Placental pericyte (primary cell): Measurements from ENCODE around the gene SLC39A7. TPM values are rescaled to one million over a fixed set of nuclear protein-coding genes. Genes with fewer than 3 reads are reported as not detected.
A peak's percentile ranks its signal among the peaks of the same experiment; 100 is the strongest.

ENCODE experiments used
- small RNA-seq: library from RNA; depleted of rRNA; stranded (forward); fragments of <200 nt; gene quantifications from one replicate; pipeline ENCODE3, GENCODE V24; 2012; ENCODE audit warnings: low replicate concordance
- total RNA-seq: library from RNA; depleted of rRNA; stranded (reverse); fragments of >200 nt; gene quantifications from 2 replicates; pipeline ENCODE4 v1.2.3, GENCODE V29; 2012

The SLC39A7 gene, protein sequence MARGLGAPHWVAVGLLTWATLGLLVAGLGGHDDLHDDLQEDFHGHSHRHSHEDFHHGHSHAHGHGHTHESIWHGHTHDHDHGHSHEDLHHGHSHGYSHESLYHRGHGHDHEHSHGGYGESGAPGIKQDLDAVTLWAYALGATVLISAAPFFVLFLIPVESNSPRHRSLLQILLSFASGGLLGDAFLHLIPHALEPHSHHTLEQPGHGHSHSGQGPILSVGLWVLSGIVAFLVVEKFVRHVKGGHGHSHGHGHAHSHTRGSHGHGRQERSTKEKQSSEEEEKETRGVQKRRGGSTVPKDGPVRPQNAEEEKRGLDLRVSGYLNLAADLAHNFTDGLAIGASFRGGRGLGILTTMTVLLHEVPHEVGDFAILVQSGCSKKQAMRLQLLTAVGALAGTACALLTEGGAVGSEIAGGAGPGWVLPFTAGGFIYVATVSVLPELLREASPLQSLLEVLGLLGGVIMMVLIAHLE
- 157 and 224 TPM in 2 replicates for total RNA-seq

DNA sequence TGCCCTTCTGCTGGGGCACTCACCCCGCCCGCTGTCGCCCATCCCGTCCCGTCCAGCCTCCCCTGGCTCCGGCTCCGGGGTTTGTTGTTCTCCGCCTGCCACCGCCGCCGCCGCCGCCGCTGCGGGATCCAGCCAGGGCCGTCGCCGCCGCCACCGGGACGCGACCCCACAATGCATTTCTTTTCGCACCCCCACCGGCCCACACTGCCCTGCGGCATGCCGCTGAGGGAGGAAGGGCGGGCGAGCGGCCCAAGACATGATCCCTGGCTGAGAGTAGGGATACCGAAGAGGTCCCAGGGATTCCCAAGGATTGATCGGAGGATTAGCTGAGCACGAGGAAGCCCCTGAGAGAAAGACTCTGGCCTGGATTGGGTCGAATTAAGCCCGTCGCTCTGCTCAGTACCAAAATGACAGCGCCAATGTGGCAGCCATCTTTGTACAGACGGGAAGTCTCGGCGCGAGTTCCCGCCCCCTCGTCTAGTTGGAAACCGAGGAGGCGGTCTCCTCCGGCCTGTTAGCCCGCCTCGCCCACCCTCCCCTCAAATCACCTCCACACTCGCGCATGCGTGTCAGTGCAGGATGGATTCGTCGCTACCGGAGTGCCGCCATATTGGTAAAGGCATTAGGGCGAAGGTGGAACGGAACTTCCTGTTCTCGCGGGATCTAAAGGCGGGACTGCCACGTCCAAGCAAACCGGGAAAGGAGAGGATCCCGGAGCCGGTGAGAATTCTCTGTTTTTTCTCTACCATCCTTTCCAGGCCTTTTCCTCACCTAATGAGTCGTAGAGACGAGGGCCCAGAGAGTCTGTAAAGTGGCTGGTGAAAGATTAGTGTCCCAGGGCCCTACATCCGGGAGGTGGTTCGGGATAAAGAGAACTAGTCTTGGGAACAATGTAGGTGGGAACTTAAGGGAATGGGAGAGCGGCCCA is at the start of gene SLC39A7, which contains the start of gene RXRB:
SLC39A7 (plus strand) TSS at position 649 of the 928 bp plus-strand sequence. CDS start 379 bp downstream, outside the sequence.
RXRB (minus strand) TSS at position 447 of the 928 bp plus-strand sequence; CDS start at position 258, 189 bp downstream.

DNA sequence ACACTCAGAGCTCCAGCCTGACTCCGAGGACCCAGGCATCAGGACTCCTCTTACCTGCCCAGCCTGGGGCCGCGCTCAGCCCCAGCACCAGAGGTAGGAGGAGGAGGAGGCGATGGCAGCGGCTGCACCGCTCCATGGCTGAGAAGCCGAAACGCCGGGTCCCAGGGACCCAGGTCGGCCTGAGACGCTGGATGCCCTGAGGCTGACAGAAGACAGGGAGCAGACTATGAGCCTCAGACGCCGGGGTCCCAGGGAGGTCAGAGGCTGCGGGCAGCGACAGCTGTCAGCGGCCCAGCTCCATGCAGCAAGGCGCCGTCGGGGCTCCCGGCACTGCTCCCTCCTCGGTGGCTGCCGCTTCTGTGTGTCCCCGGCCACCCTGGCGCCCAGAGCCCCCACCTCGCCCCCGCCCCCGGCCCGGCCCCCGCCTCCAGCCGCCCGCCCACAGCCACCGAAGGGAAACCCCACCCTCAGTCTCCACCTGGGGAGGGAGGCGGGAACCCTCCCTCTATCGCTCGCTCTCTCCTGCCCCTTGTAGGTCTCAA is 8.5 kb upstream of the SLC39A7 start, which contains the start of gene COL11A2:
COL11A2 (minus strand) TSS at position 363 of the 542 bp plus-strand sequence; CDS start at position 136, 227 bp downstream.

DNA sequence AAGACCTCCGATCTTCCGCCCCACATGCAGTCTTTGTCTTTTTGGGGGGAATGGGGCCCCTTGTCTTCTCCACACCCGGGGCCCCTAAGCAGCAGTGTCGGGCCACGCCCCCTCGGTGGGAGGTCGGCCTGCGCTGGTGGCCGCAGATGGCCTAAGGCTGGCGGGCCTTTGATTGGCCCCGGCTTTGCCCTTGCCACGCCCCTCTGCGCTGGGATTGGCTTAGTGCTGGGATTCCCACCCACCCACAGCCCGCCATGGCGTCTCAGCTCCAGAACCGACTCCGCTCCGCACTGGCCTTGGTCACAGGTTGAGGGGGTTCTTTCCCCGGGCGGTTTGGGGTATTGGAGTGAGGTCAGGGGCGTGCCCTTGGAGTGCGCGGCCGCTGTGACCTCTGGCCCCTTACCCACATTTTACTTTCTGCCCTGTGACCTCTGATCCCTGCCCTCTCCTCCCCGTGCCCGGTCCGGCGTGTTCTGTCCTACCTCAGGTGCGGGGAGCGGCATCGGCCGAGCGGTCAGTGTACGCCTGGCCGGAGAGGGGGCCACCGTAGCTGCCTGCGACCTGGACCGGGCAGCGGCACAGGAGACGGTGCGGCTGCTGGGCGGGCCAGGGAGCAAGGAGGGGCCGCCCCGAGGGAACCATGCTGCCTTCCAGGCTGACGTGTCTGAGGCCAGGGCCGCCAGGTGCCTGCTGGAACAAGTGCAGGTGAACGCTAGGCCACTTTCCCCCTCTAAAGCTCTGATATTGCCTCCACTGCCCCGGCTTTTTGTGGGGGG is 3.9 kb downstream of the SLC39A7 start, which contains the start of gene HSD17B8:
HSD17B8 (plus strand) TSS at position 241 of the 776 bp plus-strand sequence; CDS start at position 255, 14 bp downstream.

DNA sequence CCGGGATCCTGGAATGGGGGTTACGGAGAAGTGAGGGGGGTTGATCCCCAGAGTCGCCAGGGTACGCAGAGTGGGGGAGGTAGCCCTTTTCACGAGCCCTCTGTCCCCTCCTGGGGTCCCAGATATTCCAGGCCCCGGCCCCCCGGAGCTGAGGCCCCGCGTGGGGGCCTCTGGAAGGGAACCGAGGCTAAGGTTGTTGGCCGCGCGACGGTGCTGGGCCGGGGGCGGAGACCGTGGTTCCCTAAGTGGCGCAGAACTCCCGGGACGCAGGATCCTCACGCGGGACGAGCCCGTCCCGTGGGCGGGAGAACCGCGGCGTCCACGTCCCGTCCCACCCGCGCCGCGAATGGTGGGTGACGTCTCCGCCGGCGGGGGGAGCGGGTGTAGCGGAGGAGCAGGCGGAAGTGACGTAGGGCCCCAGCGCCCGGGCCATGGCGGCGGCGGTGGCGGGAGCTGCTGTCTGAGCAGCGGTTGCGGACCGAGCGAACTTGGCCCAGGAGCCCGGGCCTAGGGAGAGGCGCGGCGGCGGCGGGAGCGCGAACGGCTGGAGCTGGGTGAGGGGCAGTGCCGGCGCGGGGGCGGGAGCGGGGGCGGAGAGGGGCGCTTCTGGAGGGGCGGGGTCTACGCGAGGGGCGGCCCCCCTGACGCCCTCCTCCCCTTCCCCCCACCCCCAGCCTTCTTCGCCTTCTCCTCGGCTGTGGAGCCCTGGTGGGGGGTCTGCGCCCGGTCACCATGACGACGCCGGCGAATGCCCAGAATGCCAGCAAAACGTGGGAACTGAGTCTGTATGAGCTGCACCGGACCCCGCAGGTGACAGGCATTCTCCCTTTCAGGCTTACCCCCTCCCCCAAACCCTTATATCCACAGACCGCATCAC is 7.7 kb downstream of the SLC39A7 start, which contains the start of gene RING1:
RING1 (plus strand) TSS at position 410 of the 877 bp plus-strand sequence; CDS start at position 733, 323 bp downstream.

Small RNA genes within 50 kb of the gene (small RNA-seq; reads per million reads assigned to genes)
- gene MIR219A1 (0.39 reads per million, percentile 10 among the genes with 10 or more reads in this experiment), gene RNY4P10 (1.2 reads per million, percentile 53 among the genes with 10 or more reads in this experiment)

Other genes with a start within 250 kb of the SLC39A7 start
- gene HLA-DMA, start 247.8 kb upstream of the SLC39A7 start, total RNA-seq: 0.14 and 1.5 TPM in 2 replicates
- 153 and 186 TPM in 2 replicates for gene BRD2, start 232.3 kb upstream of the SLC39A7 start, total RNA-seq
- not detected in 2 replicates for gene HLA-DOA, start 191.3 kb upstream of the SLC39A7 start, total RNA-seq
- gene HLA-DPA1, start 127.2 kb upstream of the SLC39A7 start, total RNA-seq: 2.4 TPM in 1 of 2 replicates, not detected in the other
- 4.9 TPM in 1 of 2 replicates, not detected in the other for gene HLA-DPB1, start 124.9 kb upstream of the SLC39A7 start, total RNA-seq
- 0.14 and 0.22 TPM in 2 replicates for gene COL11A2, start 8.4 kb upstream of the SLC39A7 start, total RNA-seq
- 23.5 and 24.5 TPM in 2 replicates for gene RXRB, start 202 bp upstream of the SLC39A7 start, total RNA-seq
- gene HSD17B8, start 3.8 kb downstream of the SLC39A7 start, total RNA-seq: 1.0 and 1.5 TPM in 2 replicates
- gene RING1, start 7.6 kb downstream of the SLC39A7 start, total RNA-seq: 20.8 and 39.2 TPM in 2 replicates
- gene VPS52, start 71.0 kb downstream of the SLC39A7 start, total RNA-seq: 39.0 and 43.2 TPM in 2 replicates
- gene RPS18, start 71.2 kb downstream of the SLC39A7 start, total RNA-seq: 1,400 and 3,187 TPM in 2 replicates
- 2.4 and 2.6 TPM in 2 replicates for gene B3GALT4, start 76.3 kb downstream of the SLC39A7 start, total RNA-seq
- gene WDR46, start 88.4 kb downstream of the SLC39A7 start, total RNA-seq: 76.8 and 93.1 TPM in 2 replicates
- gene PFDN6, start 88.7 kb downstream of the SLC39A7 start, total RNA-seq: 22.8 and 29.9 TPM in 2 replicates
- gene RGL2, start 98.1 kb downstream of the SLC39A7 start, total RNA-seq: 24.3 and 30.4 TPM in 2 replicates
- gene TAPBP, start 113.2 kb downstream of the SLC39A7 start, total RNA-seq: 134 and 176 TPM in 2 replicates
- gene ZBTB22, start 116.9 kb downstream of the SLC39A7 start, total RNA-seq: 17.5 and 18.3 TPM in 2 replicates
- 49.4 and 66.5 TPM in 2 replicates for gene DAXX, start 122.1 kb downstream of the SLC39A7 start, total RNA-seq
- gene KIFC1, start 191.0 kb downstream of the SLC39A7 start, total RNA-seq: 1.1 and 68.3 TPM in 2 replicates
- gene PHF1, start 210.1 kb downstream of the SLC39A7 start, total RNA-seq: 31.1 and 35.2 TPM in 2 replicates
- 169 and 185 TPM in 2 replicates for gene CUTA, start 217.2 kb downstream of the SLC39A7 start, total RNA-seq
- gene SYNGAP1, start 219.2 kb downstream of the SLC39A7 start, total RNA-seq: 6.7 and 7.0 TPM in 2 replicates